ENCODE measurements around the gene SRGAP2C.
"Not testable (repeated sequence)": the region's sequence is repeated elsewhere in the genome, so short reads cannot be mapped to it uniquely, and the experiment has no call there.

DNA sequence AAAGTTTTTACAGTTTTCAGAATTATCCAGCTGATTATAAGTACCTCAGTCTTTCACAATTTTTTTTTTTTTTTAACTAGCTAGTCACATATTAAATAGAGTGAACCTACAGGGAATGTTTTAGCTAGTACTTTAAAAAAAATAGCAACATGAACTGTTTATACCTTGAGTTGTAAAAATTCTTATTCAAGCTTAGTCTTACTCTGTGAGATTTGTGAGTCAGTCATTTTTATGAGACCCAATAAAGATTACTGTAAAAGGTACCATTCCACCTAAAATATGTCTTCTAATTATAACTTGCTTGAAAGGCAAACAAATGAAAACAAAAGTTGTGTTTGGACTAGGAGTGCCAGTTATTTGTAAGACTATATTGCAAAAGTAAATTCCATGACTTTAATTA, 6.6 kb upstream of the SRGAP2C start:
- not testable (repeated sequence) for TF ChIP-seq CTCF (IDR thresholded peaks at IDR 0.05 in 4 of 5, conservative IDR thresholded peaks at IDR 0.05 in 1 of 5); POLR2A (IDR thresholded peaks at IDR 0.05)

Data from gastrocnemius medialis (tissue), 4 donors.